Activated CD4-positive, alpha-beta T cell treated with anti-CD3 and anti-CD28 coated beads for 36 hours (primary cell): ENCODE measurements around the gene TNIK. TPM values are rescaled to one million over a fixed set of nuclear protein-coding genes. Genes with fewer than 3 reads are reported as not detected.

ENCODE experiments used
- ATAC-seq: fragments of 200-7000 bp; cut with Tn5 transposase; one replicate; pipeline ENCODE4 v1.10.0; 2021; ENCODE audit warnings: mild to moderate bottlenecking, moderate library complexity
- CTCF ChIA-PET: fragments of 350-600 bp; sonication (Branson Sonifier 250); formaldehyde crosslinking; loops from one replicate; lab custom pipeline; 2021; ENCODE audit warnings: antibody characterized with exemption; lab: Charles Lee
- POLR2A ChIA-PET: fragments of 350-600 bp; sonication (Branson Sonifier 250); formaldehyde crosslinking; loops from one replicate; lab custom pipeline; 2021; ENCODE audit warnings: antibody characterized with exemption, inconsistent platforms; lab: Charles Lee
- DNase-seq: peaks from one replicate; pipeline ENCODE4 v3.0.0-alpha.2; 2020
- H3K27ac Mint-ChIP-seq: one replicate; pipeline ENCODE4 v1.8.0; 2021; ENCODE audit warnings: mixed read lengths
- H3K27me3 Mint-ChIP-seq: one replicate; pipeline ENCODE4 v1.8.0; 2021; ENCODE audit warnings: mixed read lengths
- H3K36me3 Mint-ChIP-seq: one replicate; pipeline ENCODE4 v1.8.0; 2021; ENCODE audit warnings: low read depth, mixed read lengths
- H3K4me1 Mint-ChIP-seq: one replicate; pipeline ENCODE4 v1.8.0; 2021; ENCODE audit warnings: mixed read lengths
- H3K4me3 Mint-ChIP-seq: one replicate; pipeline ENCODE4 v1.8.0; 2021; ENCODE audit warnings: mild to moderate bottlenecking, moderate library complexity, mixed read lengths
- H3K9me3 Mint-ChIP-seq: one replicate; pipeline ENCODE4 v1.8.0; 2021; ENCODE audit warnings: low read depth, mixed read lengths
- intact Hi-C, 2 experiments: fragments of 100-400 bp; cut with DNase I in 1 of 2; cut with micrococcal nuclease in 1 of 2; formaldehyde crosslinking; loops; one replicate each; pipeline versions ENCODE4 v1.14.2 to v1.15.1; 2022 to 2024; cut with DNase I, micrococcal nuclease
- total RNA-seq, 2 experiments: library from RNA; stranded (reverse); gene quantifications; one replicate each; pipeline ENCODE4 v1.2.3, GENCODE V29; 2021

Gene TNIK
- total RNA-seq, 2 experiments from 2014 or later, result 28.8 to 34.2 TPM

DNA sequence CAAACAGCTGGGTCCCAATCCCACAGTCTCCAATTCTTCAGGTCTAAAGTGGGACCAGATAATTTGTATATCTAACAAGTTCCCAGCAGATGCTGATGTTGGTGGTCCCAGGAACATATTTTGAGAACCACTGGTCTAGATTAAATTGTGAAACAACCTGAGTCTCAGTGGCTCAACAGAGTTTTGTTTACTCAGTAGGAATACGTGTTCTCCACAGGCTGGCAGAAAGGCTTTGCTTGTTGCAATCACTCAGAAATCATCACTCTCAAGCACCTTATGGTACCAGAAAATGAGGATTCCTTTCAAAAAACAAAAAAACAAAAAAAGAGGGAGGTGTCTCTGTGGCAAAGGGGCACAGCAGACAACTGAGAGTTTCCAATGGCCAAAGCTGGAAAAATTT is 118.0 kb downstream of the TNIK start:
- Mint-ChIP-seq H3K27ac (no peak overlapping the region), H3K27me3 (no peaks in the 10 kb centered on the region), H3K9me3 (peaks cover 16% of the 10 kb centered on the region), H3K36me3 (peaks cover 33% of the 10 kb centered on the region), H3K4me3 (no peak overlapping the region), H3K4me1 (peaks cover 31% of the 10 kb centered on the region)
- POLR2A ChIA-PET, result interaction anchor here (0.5 kb wide), 1 partner anchor 27 kb away, joined by 4 read pairs; no protein-coding TSS in a partner anchor
- CTCF ChIA-PET, result no interaction called here
- ATAC-seq (no peak), DNase-seq (no peak)
- intact Hi-C loops, result no loop called here

DNA sequence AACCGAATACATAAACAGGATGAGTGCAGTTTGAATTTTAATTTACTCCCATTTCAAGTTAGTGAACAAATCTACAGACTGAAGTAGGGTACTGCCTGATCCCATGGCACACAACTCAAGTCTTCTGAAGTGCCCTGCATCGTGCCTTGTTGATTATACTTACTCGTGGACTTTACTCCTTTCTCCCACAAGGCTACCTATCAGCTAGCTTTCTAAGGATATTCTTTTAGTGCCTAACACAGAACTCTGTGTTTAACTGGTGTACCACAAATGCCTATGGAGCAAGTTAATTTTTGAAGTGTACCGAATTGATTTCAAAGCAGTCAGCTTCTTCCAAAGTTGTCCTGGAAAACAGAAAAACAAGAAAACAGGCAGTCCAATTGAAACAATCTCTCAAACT is 119.8 kb downstream of the TNIK start:
- DNase-seq (no peak), ATAC-seq (no peak)
- intact Hi-C loops, result no loop called here
- peaks cover 29% of the 10 kb centered on the region for H3K4me1 Mint-ChIP-seq
- no peak overlapping the region for H3K4me3 Mint-ChIP-seq
- no peaks in the 10 kb centered on the region for H3K27me3 Mint-ChIP-seq
- ChIA-PET CTCF (no interaction called here), POLR2A (no interaction called here)
- peaks cover 14% of the 10 kb centered on the region for H3K9me3 Mint-ChIP-seq
- peaks cover 25% of the 10 kb centered on the region for H3K36me3 Mint-ChIP-seq
- no peak overlapping the region for H3K27ac Mint-ChIP-seq

DNA sequence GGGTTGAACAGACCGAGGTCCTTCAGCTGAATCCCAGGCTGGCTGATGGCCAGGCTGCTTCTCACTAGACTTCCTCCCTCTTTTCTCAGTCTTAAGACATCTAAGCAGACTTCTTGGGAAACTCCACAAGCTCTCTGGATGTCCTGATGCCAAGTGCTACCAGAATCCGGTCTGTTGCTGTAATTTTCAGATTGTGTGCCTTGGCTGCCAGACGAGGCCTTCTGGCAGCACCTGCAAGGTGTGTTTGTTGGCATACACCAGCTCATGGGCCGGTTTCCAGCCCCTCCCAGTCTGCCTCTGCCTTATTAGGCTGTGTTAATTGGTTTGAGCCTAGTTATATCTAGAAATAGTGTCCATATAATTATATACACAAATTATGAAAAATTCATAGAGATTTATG is 120.6 kb downstream of the TNIK start:
- Mint-ChIP-seq H3K27me3 (no peaks in the 10 kb centered on the region), H3K36me3 (peaks cover 19% of the 10 kb centered on the region), H3K27ac (no peak overlapping the region), H3K9me3 (peaks cover 12% of the 10 kb centered on the region), H3K4me1 (peaks cover 31% of the 10 kb centered on the region), H3K4me3 (no peak overlapping the region)
- ChIA-PET POLR2A (no interaction called here), CTCF (no interaction called here)
- intact Hi-C loops, result no loop called here
- DNase-seq (no peak), ATAC-seq (no peak)

DNA sequence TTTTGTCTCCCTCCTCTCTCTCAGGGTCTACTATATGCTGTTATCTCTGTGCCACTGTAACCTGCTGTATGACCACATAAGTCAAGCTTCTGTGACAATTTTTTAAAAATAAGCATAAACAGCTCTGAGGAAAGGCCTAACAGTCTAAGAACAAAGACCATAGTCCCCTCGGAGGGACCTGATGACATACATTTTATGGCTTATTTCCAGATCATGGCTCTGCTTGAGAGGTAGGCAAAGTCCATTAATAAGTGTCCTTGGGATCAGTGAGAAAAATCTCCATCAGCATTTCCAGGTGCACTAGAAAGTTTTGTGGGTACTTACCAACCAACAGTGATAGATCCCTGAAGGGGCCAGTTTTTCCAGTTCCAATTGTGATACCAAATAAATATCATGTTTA is 123.8 kb downstream of the TNIK start:
- ChIA-PET CTCF (interaction anchor here (0.9 to 1.3 kb wide), 2 partner anchors 27 to 65 kb away, joined by 3 read pairs; no protein-coding TSS in a partner anchor), POLR2A (no interaction called here)
- Mint-ChIP-seq H3K9me3 (no peaks in the 10 kb centered on the region), H3K4me3 (no peak overlapping the region), H3K36me3 (peaks cover 3% of the 10 kb centered on the region), H3K27me3 (no peaks in the 10 kb centered on the region), H3K27ac (no peak overlapping the region), H3K4me1 (peaks cover 32% of the 10 kb centered on the region)
- no peak for ATAC-seq
- intact Hi-C loops, result no loop called here
- no peak for DNase-seq

DNA sequence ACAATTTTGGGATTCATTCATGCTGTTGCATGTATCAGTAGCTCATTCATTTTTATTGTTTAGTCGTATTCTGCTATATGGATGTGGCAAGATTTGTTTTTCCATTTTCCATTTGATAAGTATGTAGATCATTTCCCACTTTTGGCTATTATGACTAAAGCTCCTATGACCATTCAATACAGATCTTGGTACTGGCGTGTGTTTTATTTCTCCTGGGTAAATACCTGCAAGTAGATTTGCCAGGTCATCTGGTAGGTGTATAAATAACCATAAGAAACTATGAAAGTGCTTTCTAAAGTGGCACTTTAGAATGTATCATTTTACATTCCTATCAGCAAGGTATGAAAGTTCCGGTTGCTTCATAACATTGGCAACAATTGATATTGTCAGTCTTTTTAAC is 124.6 kb downstream of the TNIK start:
- ATAC-seq, result no peak
- Mint-ChIP-seq H3K27ac (no peak overlapping the region), H3K36me3 (peaks cover 3% of the 10 kb centered on the region), H3K27me3 (no peaks in the 10 kb centered on the region), H3K4me1 (peaks cover 41% of the 10 kb centered on the region), H3K9me3 (no peaks in the 10 kb centered on the region), H3K4me3 (no peak overlapping the region)
- DNase-seq, result no peak
- ChIA-PET CTCF (interaction anchor here (0.7 to 1.3 kb wide), 2 partner anchors 64 to 160 kb away, joined by 3 read pairs; no protein-coding TSS in a partner anchor), POLR2A (no interaction called here)
- intact Hi-C loops, result no loop called here

DNA sequence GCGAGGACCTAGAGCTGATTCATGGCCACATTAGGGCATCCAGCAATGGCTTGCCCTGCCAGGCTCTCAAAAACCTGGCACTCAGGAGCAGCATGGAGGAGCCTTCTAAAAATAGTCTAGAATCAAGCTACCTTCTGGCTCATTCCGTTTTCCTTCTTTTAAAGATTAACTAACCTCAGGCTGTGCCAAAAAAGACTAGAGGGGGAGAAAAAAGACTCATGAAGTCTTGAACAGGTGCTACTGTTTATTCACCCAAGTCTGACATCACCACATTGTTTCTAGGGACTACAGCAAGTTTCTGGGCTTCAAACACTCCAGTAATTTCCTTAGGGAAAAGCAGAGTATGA is 125.8 kb downstream of the TNIK start:
- ChIA-PET POLR2A (no interaction called here), CTCF (interaction anchor here (0.6 kb wide), 1 partner anchor 12 kb away, joined by 4 read pairs; no protein-coding TSS in a partner anchor)
- Mint-ChIP-seq H3K4me1 (peaks cover 50% of the 10 kb centered on the region), H3K27ac (no peak overlapping the region), H3K27me3 (no peaks in the 10 kb centered on the region), H3K4me3 (no peak overlapping the region), H3K36me3 (peaks cover 3% of the 10 kb centered on the region), H3K9me3 (no peaks in the 10 kb centered on the region)
- intact Hi-C loops, result no loop called here
- DNase-seq (no peak), ATAC-seq (no peak)

DNA sequence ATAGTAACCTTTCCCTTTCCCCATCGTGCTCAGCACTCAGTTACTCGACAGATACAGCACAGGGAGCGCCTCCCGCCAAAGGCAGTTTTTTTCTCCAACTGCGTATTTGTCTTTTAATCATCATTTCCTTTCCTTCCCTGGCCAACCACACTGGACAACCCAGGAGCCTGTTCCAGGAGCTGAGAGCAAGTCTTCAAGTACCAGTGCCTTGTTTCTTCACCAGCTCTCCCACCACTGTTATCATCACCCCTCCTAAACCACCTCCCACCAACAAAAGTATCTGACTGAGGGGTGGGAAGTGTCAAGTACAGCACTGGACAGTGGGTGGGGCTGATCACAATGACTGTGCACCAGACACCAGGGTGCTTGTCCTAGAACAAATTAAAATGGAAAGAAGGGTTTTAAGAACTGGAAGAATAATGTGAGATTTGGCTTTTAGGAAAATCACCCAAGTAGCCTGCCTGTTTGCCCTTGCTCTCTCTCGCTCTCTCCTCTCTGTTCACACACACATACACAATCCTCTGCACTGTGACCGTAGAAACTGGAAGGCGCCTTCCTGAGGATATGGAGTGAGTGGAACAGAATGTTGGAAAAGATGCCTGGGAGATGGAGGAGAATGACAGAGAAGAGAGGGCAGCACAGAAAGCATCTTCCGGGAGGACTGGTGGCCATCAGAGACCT is 126.3 kb downstream of the TNIK start:
- intact Hi-C loops, result no loop called here
- Mint-ChIP-seq H3K27ac (no peak overlapping the region), H3K27me3 (no peaks in the 10 kb centered on the region), H3K4me1 (peaks cover 53% of the 10 kb centered on the region), H3K9me3 (no peaks in the 10 kb centered on the region), H3K4me3 (no peak overlapping the region), H3K36me3 (peaks cover 3% of the 10 kb centered on the region)
- ChIA-PET CTCF (interaction anchor here (0.6 kb wide), 1 partner anchor 11 kb away, joined by 4 read pairs; no protein-coding TSS in a partner anchor), POLR2A (no interaction called here)
- DNase-seq (no peak), ATAC-seq (no peak)

DNA sequence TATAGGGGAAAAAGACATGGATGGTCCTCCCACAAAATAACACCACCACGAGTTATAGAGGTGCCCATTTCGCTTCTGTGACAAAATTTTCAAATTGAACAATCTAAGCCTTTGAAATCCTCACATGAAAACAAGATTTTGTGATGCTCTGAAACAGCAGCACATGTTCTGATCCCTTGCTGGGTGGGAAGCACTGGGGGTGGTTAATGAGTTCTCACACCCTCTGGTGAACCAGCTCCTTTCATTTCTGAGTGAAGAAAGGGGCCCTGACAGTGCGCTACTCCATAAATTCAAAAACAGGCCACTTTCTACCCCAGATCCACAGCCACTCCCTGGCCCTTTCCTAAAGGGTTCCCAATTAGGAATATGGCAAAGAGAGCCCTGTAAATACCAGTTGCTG is 129.3 kb downstream of the TNIK start:
- intact Hi-C loops, result no loop called here
- no peak for ATAC-seq
- DNase-seq, result no peak
- Mint-ChIP-seq H3K27ac (no peak overlapping the region), H3K36me3 (peaks cover under 1% of the 10 kb centered on the region), H3K27me3 (no peaks in the 10 kb centered on the region), H3K9me3 (no peaks in the 10 kb centered on the region), H3K4me1 (peaks cover 63% of the 10 kb centered on the region), H3K4me3 (no peak overlapping the region)
- POLR2A ChIA-PET, result interaction anchor here (0.7 kb wide), 1 partner anchor 129 kb away, joined by 3 read pairs; the partner anchor contains the start of gene TNIK
- CTCF ChIA-PET, result interaction anchor here (0.7 to 1.2 kb wide), 3 partner anchors 9 to 129 kb away, joined by 3 to 4 read pairs (median 3); no protein-coding TSS in a partner anchor

DNA sequence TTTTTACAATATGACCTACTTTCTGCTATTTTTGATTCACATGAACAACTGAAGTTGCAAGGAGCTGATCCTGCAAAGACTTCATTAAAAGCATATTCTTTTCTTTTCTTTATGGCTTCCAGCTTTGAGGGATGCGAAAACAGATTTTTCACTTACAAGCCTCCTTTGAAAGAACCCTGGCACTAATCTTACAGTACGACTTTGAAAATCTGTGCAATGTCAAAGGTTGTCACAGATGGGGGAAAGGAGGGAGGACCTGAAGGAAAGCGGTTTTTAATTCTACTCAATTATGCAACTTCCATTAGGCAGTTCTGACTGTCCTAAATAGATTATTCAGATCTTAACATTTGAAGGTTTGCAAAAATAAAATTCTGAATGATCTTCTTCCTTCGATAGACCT is 130.5 kb downstream of the TNIK start:
- Mint-ChIP-seq H3K9me3 (no peaks in the 10 kb centered on the region), H3K4me3 (no peak overlapping the region), H3K4me1 (peaks cover 57% of the 10 kb centered on the region), H3K27ac (no peak overlapping the region), H3K36me3 (peaks cover 1% of the 10 kb centered on the region), H3K27me3 (no peaks in the 10 kb centered on the region)
- POLR2A ChIA-PET, result no interaction called here
- no peak for ATAC-seq
- CTCF ChIA-PET, result interaction anchor here (0.8 to 1.6 kb wide), 7 partner anchors 15 to 238 kb away, joined by 3 to 6 read pairs (median 3); no protein-coding TSS in a partner anchor
- DNase-seq, result no peak
- intact Hi-C loops, result no loop called here

DNA sequence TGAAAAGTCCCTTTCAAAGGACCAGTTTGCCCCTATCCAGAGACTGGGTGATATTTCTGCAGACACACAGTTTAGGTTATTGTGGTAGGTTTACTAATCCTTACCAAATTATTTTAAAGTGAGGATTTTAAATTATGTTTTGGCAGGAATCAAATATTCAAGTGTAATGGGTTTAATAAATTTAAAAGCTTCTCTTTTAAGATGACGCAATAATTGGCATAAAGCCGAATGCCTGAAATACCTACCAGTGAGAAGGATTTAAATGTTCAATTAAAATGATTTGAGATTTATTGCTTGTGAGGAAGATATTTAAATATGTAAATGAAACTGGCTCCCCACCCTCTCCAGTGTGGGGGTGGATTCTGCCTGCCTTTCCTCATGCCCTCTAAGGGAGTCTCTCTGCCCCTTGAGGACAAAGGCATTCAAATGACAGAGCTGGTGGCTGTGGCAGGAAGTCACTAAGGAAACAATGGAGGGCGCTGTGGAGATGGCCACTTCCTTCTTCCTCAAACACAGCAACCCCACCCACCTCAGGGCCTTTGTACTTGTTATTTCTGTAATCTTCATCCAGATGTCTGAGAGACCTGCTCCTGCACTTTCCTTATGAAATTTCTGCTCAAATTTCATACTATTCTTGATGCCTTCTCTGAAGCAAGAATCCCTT is 131.7 kb downstream of the TNIK start:
- POLR2A ChIA-PET, result no interaction called here
- H3K27me3 Mint-ChIP-seq, result no peaks in the 10 kb centered on the region

DNA sequence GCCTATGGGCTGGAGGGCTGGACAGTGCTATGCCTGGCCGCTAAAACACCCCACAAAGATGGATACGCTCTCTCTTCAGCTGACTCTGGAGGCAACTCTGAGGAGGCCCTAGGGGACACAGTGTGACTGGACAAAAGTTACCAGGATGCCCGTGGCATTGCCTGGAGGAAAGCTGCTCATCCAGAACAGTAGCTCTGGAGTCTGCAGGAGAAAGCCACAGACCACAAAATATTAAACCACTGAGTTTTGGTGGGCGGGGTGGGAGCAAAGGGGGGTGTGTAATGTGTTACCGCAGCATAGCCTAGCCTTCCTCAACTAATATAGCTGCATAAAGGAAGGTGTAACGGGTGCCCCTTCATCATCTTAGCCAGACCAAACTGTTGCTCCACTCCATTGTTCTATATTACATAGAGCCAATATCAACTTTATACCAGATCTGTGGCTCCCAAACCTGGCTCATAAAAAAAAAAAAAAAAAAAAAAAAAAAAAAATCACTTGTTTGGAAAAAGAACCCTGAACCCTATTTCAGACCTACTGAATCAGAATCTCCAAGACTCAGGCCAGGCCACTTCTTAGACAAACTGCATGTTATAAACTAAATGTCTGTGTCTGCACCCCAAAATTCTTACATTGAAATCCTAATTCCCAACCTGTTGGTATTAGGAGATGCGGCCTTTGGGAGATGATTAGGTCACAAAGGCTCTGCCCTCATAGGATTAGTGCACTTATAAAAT is 132.6 kb downstream of the TNIK start:
- ATAC-seq (no peak), DNase-seq (no peak)
- Mint-ChIP-seq H3K27ac (no peak overlapping the region), H3K9me3 (peaks cover 3% of the 10 kb centered on the region), H3K27me3 (no peaks in the 10 kb centered on the region), H3K36me3 (peaks cover 6% of the 10 kb centered on the region), H3K4me3 (no peak overlapping the region), H3K4me1 (peaks cover 58% of the 10 kb centered on the region)
- ChIA-PET CTCF (no interaction called here), POLR2A (no interaction called here)
- intact Hi-C loops, result no loop called here

More for the DNA sequence above, 131.7 kb downstream of the TNIK start:
- Mint-ChIP-seq H3K4me3 (no peak overlapping the region), H3K4me1 (peaks cover 56% of the 10 kb centered on the region), H3K9me3 (peaks cover 3% of the 10 kb centered on the region), H3K36me3 (peaks cover 6% of the 10 kb centered on the region), H3K27ac (no peak overlapping the region)
- ATAC-seq (peak; percentile 85), DNase-seq (peak; percentile 57)
- CTCF ChIA-PET, result interaction anchor here (0.6 to 1.6 kb wide), 4 partner anchors 13 to 190 kb away, joined by 3 to 6 read pairs (median 3); no protein-coding TSS in a partner anchor
- intact Hi-C loops, result no loop called here
